GM12865 (cell line): ENCODE results near the gene RYR3.

Experiments
- DNase-seq: peaks from one replicate; pipeline ENCODE4 v3.0.0; 2010; ENCODE audit warnings: low read depth
- H3K4me3 ChIP-seq: 2 replicates; pipeline ENCODE4 v1.5.1; 2011; ENCODE audit warnings: mild to moderate bottlenecking, low read depth, low read length, control low read depth
- TF ChIP-seq, protein P1 (sequence below): IDR thresholded peaks from 2 replicates; pipeline ENCODE4 v1.5.1; 2011; ENCODE audit warnings: low read length, control low read depth, low read depth, inconsistent platforms; ENCODE audit not compliant: insufficient read depth; ENCODE audit errors: missing control alignments

RYR3 gene

DNA sequence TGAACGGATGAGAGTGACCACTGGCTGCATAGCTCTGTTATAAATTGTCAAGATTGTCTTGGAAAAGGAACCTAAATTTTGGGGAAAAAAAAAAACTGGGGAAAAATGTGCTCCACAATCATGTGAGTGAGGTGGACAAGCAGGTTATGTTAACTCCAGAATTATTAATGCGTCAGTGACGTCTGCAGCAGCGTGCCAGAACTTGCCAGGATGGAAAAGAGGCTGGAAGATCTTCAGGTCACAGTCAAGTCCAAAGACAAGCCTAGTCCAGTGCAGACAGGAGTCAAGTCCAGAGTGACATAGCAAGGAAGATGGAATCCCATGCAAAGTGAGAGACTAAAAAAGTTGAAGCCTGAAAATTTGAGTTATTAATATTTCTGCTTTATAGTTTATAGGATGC lies 140.6 kb downstream of the RYR3 start:
- H3K4me3 ChIP-seq, result no peak overlapping the region
- TF ChIP-seq, protein P1, sequence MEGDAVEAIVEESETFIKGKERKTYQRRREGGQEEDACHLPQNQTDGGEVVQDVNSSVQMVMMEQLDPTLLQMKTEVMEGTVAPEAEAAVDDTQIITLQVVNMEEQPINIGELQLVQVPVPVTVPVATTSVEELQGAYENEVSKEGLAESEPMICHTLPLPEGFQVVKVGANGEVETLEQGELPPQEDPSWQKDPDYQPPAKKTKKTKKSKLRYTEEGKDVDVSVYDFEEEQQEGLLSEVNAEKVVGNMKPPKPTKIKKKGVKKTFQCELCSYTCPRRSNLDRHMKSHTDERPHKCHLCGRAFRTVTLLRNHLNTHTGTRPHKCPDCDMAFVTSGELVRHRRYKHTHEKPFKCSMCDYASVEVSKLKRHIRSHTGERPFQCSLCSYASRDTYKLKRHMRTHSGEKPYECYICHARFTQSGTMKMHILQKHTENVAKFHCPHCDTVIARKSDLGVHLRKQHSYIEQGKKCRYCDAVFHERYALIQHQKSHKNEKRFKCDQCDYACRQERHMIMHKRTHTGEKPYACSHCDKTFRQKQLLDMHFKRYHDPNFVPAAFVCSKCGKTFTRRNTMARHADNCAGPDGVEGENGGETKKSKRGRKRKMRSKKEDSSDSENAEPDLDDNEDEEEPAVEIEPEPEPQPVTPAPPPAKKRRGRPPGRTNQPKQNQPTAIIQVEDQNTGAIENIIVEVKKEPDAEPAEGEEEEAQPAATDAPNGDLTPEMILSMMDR, result no peak
- no peak for DNase-seq

GRCh38 chr15:33453761-33454160 lies 143.0 kb downstream of the RYR3 start:
- DNase-seq, result no peak
- TF ChIP-seq, protein P1, result no peak

GRCh38 chr15:33454346-33454745 lies 143.6 kb downstream of the RYR3 start:
- TF ChIP-seq, protein P1, result no peak
- no peak for DNase-seq
- H3K4me3 ChIP-seq, result no peak overlapping the region

More at GRCh38 chr15:33453761-33454160, 143.0 kb downstream of the RYR3 start:
- no peak overlapping the region for H3K4me3 ChIP-seq

GRCh38 chr15:33454996-33455395 lies 144.2 kb downstream of the RYR3 start:
- TF ChIP-seq, protein P1, result no peak
- DNase-seq, result no peak
- no peak overlapping the region for H3K4me3 ChIP-seq

GRCh38 chr15:33458421-33458820 lies 147.7 kb downstream of the RYR3 start:
- no peak overlapping the region for H3K4me3 ChIP-seq
- TF ChIP-seq, protein P1, result no peak
- no peak for DNase-seq

DNA sequence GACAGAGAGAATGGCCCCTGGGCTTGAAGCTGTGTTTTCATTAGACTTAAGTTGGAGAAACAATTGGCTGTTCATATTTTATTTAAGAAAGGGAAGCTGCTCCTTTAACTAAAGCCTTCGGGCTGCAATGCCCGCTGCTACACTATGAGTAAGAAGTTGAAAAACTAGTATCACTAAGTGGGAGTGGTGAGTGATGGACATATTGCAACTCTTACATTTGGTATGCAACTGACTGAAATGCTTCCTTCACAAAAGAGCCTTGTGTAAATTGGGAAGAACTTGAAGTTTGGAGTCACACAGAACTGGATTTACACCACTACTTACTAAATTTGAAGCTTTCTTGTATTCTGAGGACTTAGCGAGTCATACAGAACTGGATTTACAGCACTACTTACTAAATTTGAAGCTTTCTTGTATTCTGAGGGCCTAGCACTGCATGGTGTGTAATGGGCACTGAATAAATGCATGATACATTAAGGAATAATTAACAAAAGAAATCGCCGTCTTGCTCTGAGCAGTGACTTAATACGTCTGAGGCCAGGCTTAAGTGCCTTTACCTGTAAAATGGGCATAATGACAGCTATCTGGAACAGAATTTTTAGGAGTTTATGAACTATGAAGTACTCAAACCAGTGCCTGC lies 149.5 kb downstream of the RYR3 start:
- TF ChIP-seq, protein P1, result no peak
- no peak for DNase-seq
- H3K4me3 ChIP-seq, result no peak overlapping the region

DNA sequence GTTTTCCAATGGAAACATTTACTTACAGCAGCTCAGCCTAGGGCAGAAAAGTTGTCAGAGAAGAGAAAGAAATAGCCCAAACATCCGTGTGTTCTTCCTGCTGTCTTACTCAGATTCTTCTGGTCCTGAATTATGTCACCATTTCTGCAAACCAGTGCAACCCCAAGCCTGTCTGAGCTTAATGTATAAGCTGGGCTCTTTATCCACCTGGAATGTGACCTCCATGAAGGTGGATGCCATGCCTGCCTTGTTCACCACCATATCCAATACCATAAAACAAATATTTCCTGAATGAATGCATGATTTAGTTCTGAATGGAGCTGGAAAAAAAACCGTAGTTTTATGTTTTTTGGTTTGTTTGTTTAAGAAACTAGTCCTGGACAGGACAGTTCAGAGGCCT lies 150.9 kb downstream of the RYR3 start:
- DNase-seq, result no peak
- H3K4me3 ChIP-seq, result no peak overlapping the region
- TF ChIP-seq, protein P1, result no peak
